Measurements from ENCODE around the gene ABCC9.

Gene ABCC9

DNA sequence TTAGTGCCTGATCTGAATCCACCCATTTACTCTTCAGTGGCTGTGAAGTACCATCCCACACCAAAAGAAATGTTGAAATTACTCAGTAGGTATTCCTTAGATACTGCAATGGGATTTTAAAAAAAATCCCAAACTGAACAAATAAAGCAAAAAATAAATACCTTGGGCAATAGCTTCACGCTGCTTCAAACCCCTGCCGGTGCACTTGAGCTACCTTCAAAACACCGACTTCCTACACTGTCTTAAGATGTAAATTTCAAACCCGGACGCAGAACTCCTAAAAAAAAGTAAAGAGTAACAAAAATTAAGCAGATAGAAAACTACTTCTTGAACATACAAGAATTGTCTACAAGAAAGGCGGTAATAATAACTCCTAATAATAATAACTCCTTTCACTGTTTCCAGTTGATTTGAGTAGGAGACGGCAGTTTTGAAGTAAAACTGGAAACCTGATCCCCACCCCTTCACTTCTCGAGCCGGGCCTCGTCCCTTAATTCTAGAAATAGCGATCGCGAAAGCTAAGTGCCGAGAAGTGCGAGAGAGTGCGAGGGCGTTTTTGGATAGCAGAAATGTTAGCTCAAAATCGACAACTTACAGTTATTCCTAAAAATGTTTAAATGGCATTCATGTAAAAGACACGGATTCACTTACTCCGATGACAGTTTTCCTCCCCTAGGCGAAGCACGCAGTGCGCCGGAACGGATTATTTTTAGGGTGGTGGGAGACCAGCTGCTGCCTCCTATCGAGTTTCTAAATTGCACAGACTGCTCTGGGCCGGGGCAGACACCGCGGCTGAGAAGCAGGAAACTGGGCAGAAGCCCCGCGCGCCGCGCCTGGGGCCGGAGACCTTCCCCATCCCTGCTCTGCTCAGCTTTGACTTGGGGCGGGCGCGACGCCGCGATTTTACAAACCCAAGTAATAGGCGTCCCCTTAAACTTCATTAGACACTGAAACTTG, at the start of gene ABCC9:
TSS of gene ABCC9 (minus strand) at position 878 of the 957 bp plus-strand sequence. CDS start 4,752 bp downstream, outside the sequence.
- no peak for DNase-seq

DNA sequence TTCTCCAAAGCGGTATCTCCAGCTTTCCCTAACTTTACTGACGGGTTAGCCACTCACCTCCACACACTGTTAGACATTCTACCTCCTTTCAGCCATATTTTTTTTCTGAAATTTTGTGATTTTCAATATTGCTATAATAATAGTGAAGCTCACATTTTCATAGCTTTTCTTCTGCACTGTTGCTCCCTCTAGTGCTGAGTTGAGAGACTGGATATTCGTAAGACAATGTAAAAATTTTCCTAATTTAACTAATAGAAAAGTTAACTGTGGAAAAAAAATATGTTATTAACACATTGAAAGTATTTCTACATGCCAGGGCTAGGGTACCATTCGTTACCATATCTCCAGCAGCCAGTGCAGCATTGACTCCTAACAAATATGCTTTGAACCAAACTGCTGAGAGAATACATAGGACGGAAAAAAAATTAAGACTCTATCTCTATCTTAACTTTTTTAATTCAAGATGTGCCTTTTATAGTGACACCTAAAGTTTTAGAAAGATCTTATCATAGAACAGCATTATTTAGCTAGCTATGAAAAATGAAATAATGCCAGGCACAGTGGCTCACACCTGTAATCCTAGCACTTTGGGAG, 48.7 kb upstream of the ABCC9 start:
- DNase-seq, result no peak

DNA sequence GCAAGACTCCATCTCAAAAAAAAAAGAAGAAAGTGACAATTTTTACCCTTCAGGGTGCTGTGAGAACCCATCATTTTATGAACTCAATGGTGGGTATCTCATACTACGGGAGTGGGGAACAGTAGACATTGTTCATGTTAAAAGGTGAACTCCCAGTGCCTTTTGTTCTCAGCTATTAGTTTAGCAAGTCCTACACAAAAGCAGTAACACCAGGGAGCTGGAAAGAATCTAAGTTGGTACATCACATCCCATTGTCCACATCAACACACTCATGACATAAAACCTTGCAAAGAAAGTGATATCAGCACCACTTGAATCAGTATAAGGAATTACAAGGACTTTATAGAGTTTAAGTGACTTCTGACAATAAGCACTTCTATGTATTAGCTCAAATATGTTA, 47.4 kb upstream of the ABCC9 start:
- no peak for DNase-seq

DNA sequence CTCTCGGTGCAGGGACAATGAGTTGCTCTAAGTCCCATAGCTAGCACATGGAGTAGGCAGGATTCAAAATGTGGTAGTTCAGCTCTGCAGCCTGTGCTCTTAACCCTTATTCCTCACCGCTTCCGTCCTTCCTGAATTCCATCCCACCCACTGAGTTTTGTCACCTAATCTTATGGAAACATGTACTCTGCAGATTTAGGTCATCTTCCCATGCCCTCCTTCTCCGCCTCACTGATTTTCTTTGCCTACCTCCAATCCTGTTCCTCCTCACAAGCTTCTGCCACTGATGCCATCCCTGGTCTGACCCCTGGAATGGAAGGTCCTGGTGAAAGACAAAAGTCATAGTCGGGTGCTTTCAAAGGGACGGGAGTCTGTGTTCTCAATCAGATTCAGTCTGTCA, 46.5 kb upstream of the ABCC9 start:
- DNase-seq, result no peak

DNA sequence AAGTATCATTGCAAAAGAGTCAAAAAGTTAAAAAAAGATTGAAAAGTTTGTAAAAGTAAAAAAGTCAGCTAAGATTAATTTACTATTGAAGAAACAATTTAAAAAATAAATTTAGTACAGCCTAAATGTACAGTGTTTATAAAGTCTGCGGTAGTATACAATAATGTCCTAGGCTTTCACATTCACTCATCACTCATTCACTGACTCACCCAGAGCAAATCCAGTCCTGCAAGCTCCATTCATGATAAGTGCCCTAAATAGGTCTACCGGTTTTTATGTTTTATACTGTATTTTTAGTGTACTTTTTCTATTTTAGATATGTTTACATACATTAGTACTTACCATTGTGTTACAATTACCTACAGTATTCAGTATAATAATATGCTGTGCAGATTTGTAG, 43.9 kb upstream of the ABCC9 start:
- DNase-seq, result no peak

DNA sequence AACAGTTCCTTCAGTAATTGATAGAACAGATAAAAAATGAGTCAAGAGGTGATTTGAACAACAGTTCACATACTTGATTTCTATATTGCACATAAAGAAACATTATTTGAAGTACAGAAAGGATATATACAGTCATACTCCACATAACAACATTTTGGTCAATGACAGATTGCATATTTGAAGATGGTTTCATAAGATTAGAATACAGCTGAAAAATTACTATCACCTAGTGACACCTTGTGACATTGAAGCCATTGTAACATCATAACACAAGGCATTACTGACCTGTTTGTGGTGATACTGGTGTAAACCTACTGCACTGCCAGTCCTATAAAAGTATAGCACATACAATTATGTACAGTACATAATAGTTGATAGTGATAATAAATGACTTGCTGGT, 43.1 kb upstream of the ABCC9 start:
- DNase-seq, result no peak

DNA sequence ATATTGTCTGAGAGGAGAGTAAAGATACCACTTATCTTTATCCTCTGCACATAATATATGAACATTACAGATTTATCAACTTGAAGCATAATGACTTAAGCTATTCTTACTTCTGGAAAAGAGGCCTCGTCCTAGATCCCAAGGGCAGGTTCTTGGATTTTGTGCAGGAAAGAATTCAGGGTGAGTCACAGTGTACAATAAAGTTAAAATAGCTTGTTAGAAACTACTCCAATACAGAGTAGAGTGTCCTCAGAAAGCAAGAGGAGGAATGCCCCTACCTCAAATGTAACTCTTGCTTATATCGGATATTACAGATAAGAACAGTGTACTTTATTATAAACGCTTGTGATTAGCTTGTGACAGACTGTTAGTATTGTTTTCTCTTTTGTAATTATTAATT, 41.9 kb upstream of the ABCC9 start:
- DNase-seq, result no peak

DNA sequence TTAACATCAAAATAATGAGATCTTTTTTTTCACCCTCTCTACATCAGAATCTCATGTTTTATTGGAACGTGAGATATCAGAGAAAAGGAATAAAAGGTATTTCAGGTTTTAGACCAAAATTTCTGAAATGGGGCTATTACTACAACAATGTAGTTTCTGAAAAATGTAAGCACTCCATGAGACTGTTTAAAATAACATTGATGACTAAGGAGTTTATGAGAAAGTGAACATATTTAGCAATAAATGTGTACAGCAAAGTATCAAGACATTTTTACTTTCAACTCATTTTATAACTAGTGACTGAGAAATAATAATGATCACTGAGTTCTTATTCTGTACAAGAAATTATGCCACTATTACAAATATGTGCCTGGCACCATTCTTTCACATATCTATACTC, 39.3 kb upstream of the ABCC9 start:
- no peak for DNase-seq

DNA sequence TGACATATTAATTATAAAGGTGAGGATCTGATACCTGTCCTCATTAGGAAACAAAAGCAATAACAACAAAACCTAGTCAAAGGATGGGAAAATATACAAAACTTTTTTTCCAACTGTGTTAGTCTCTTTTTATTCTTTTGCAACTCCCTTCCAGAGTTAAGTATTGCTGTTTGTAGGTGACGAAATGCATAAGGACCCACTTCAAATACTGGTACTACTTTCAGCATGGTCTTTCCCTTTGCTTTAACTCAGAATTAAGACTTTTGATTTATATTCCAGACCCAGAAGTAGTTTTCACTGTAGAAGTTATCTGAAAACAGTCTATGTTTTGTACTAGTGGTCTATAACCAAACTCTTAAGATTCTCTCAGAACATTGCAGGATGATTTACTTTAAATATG, 34.1 kb upstream of the ABCC9 start:
- no peak for DNase-seq

GRCh38 chr12:21973221-21973620, 32.0 kb upstream of the ABCC9 start:
- no peak for DNase-seq

GRCh38 chr12:21972055-21972454, 30.8 kb upstream of the ABCC9 start:
- no peak for DNase-seq

GRCh38 chr12:21971344-21971743, 30.1 kb upstream of the ABCC9 start:
- DNase-seq, result no peak

DNA sequence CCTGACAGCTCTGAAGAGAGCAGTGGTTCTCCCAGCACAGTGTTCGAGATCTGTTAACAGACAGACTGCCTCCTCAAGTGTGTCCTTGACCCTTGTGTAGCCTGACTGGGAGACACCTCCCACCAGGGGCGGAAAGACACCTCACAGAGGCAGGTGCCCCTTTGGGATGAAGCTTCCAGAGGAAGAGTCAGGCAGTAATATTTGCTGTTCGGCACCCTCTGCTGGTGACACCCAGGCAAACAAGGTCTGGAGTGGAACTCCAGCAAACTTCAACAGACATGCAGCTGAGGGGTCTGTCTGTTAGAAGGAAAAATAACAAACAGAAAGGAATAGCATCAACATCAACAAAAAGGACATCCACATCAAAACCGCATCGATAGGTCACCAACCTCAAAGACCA, 21.6 kb upstream of the ABCC9 start:
- no peak for DNase-seq

GRCh38 chr12:21962236-21962635, 21.0 kb upstream of the ABCC9 start:
- DNase-seq, result no peak

- DNase-seq, result no peak
These were observed 9.4 kb upstream of the ABCC9 start for GRCh38 chr12:21950649-21951048.

DNA sequence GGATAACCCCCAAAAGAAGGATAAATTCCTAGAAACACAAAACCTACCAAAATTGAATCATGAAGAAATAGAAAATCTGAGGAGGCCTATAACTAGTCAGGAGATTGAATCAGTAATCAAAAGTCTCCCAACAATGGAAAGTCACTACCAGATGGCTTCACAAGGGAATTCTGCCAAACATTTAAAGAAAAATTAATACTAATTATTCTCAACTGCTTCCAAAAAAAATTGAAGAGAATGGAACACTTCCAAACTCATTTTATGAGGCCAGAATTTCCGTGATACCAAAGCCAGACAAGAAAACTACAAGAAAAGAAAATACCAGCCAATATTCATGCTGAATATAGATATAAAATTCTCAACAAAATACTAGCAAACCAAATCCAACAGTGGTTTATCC, 7.8 kb upstream of the ABCC9 start:
- DNase-seq, result no peak

- no peak for DNase-seq
These were observed 5.8 kb upstream of the ABCC9 start for GRCh38 chr12:21946983-21947382.

DNA sequence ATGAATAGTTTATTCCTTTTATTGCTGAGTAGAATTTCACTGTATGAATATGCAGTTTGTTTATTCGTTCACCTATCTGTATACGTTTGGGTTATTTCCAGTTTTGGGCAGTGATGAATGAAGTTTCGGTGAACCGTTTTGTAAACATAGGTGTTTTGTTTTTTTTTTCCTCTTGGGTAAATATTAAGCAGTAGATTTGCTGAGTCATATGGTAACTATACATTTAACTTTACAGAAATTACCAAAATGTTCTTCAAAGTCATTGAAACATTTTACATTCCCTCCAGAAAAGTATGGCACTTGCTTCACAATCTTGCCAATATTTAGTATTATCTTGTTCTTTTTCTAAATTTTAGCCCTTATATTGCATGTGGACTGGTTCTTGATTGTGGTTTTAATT, 3.8 kb upstream of the ABCC9 start:
- DNase-seq, result no peak

- DNase-seq, result no peak
These were observed 1.1 kb upstream of the ABCC9 start for GRCh38 chr12:21942377-21942703.

GRCh38 chr12:21941506-21942376, 515 bp upstream of the ABCC9 start:
- no peak for DNase-seq

DNA sequence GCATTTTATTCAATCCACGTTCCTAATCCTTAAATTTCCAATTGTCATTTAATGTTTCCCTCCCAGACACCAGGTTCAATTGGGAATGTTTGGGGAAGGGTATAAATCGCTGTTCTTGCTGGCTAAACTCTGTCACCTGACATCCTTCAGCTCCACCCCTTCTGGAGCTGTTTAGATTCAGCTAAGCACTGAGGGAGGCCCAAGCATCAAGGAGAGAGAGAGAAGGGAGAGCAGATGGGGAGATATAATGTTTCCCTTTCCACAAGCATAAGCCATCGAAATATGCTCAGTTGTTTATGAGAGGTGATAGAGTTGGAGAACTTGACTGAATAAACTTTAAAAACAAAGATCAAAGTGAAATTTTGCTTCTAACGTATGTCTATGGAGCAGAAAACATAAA, 1.8 kb downstream of the ABCC9 start:
- DNase-seq, result no peak

DNA sequence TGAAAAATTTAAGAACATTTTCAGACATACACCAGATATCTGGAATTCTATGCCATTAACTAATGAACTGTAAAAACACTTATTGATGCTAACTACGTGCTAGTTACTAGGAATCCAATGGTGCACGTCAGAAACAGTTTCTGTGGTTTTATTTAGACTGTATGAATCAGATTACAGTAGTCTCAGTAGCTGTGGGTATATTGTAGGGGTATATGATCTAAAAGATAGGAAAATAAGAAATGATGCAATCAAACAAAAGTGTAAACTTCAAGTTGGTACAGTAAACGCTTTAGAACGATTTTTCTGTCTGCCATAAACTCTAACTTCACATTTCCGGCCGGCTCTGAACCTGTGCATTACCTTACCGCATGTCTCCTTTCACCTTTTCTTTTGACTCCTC, 2.3 kb downstream of the ABCC9 start:
- no peak for DNase-seq

DNA sequence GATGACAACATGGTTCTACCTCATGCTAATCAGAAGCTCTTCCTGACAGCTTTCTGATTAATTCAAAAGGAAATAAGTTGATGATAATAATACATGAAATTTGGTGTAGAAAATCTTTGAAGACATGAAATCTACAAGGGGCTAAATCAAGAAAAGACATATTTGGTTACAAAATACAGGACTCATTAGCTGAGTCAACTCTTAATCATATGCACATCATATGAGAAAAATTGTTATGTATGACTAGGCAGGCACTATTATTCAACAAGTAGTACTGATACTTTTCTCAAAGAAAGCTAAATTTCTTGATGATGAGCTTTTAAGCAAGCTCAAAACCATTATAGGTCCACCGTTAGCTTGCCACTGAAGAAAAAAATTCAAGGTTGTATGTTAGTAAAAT, 7.1 kb downstream of the ABCC9 start:
- DNase-seq, result no peak

- no peak for DNase-seq
These were observed 7.6 kb downstream of the ABCC9 start for GRCh38 chr12:21933656-21934055.
